ENCODE measurements around the gene PPM1L.

- TF ChIP-seq POLR2A (IDR thresholded peaks at IDR 0.05; ENCODE audit: low read length): no peak
- no peak for TF ChIP-seq GATA1 (IDR thresholded peaks at IDR 0.05; ENCODE audit: low read depth, low read length)
These were observed 86.3 kb downstream of the PPM1L start for GRCh38 chr3:160842021-160843005.

Data from erythroblast (primary cell).